ENCODE results near the gene ST8SIA4. TPM values are rescaled to one million over a fixed set of nuclear protein-coding genes. Genes with fewer than 3 reads are reported as not detected.

ST8SIA4 gene
- total RNA-seq, 1 experiment from 2014 or later, result not detected

DNA sequence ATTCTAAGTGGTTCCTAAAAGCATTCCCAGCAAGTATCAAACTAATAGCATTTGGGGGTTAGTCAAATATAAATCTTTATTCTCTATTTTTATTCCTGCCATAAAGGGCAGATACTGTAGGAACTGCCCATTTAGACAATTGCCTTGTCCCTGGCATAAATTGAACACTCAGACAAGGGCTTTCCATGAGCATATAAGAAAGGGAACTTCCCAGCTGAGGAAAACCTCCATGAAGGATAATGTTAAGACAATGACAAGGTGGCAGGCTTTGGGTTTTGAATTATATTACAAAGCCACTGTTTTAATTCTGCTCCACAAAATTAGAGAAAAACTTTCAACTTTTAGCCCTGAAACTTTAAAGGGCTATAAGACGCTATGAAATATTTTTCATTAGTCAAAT lies 81.3 kb downstream of the ST8SIA4 start:
- H4K91ac ChIP-seq (ENCODE audit: insufficient read length, low read depth, low read length), result no peak overlapping the region
- no peak overlapping the region for H3K27ac Mint-ChIP-seq
- H3K4me1 ChIP-seq (ENCODE audit: insufficient read depth, low read length), result no peaks in the 10 kb centered on the region; the same call in 1 of the 2 replicates
- no peaks in the 10 kb centered on the region for H3K27me3 Mint-ChIP-seq (ENCODE audit: low read depth)
- H4K20me1 ChIP-seq (ENCODE audit: control insufficient read depth, insufficient read depth, insufficient read length), result no peaks in the 10 kb centered on the region
- H3K27me3 ChIP-seq (ENCODE audit: insufficient read depth, low read length), result no peaks in the 10 kb centered on the region
- no peak overlapping the region for H3K18ac ChIP-seq (ENCODE audit: insufficient read length, low read depth, low read length)
- H2BK120ac ChIP-seq (ENCODE audit: low read depth, low read length, poor library complexity, severe bottlenecking), result no peak overlapping the region
- no peak overlapping the region for H4K5ac ChIP-seq (ENCODE audit: insufficient read length, low read depth, low read length)
- WGBS (ENCODE audit: extremely low coverage, insufficient read length, low lambda C conversion rate), result no CpG with 5 or more reads among the region's 1 CpG
- H3K9me3 ChIP-seq (ENCODE audit: control insufficient read depth, low read depth, low read length), result no peaks in the 10 kb centered on the region
- H2AFZ ChIP-seq (ENCODE audit: low read length), result no peak overlapping the region
- H2AK5ac ChIP-seq (ENCODE audit: insufficient read length, low read length), result no peak overlapping the region
- no peak overlapping the region for H3K27ac ChIP-seq (ENCODE audit: insufficient read length, low read depth, low read length)
- H4K8ac ChIP-seq (replicated peaks; ENCODE audit: insufficient read length, low read depth, low read length), result no peak overlapping the region
- no peak overlapping the region for H2BK15ac ChIP-seq (ENCODE audit: low read depth, low read length)
- H3K56ac ChIP-seq (ENCODE audit: insufficient read length, low read depth, low read length), result no peak overlapping the region
- H2BK5ac ChIP-seq (ENCODE audit: insufficient read length, low read length), result no peak overlapping the region
- no peak overlapping the region for H3K4ac ChIP-seq (ENCODE audit: low read depth, low read length)
- H3K4me2 ChIP-seq (ENCODE audit: insufficient read depth, insufficient read length, low read length), result no peak overlapping the region
- no peak overlapping the region for H3K14ac ChIP-seq (ENCODE audit: insufficient read depth, low read length)
- no peak overlapping the region for H3T11ph ChIP-seq (ENCODE audit: low read length)
- no peaks in the 10 kb centered on the region; a peak in 1 of 7 replicates for H3K36me3 Mint-ChIP-seq (ENCODE audit: insufficient read depth in 1 of 3, low read depth in 3 of 3)
- H3K23ac ChIP-seq (ENCODE audit: insufficient read length, low read depth, low read length), result no peak overlapping the region
- no peaks in the 10 kb centered on the region for H3K79me1 ChIP-seq (ENCODE audit: insufficient read depth, low read depth, low read length, poor library complexity, severe bottlenecking)
- H3K79me2 ChIP-seq (ENCODE audit: insufficient read depth, low read length), result no peaks in the 10 kb centered on the region
- H3K9me3 Mint-ChIP-seq, result no peaks in the 10 kb centered on the region
- DNase-seq, result no peak
- no peak overlapping the region for H2BK20ac ChIP-seq (ENCODE audit: low read depth, low read length, poor library complexity, severe bottlenecking)
- no peak overlapping the region for H3K9ac ChIP-seq (ENCODE audit: extremely low read depth, insufficient read length, low read length)
- H3K4me1 Mint-ChIP-seq, result peaks cover 12 to 16% of the 10 kb centered on the region in 2 experiments
- no peaks in the 10 kb centered on the region for H3K23me2 ChIP-seq (ENCODE audit: insufficient read length, low read depth, low read length, poor library complexity, severe bottlenecking)
- H3K4me3 Mint-ChIP-seq, result no peak overlapping the region
- TF ChIP-seq, protein P1, sequence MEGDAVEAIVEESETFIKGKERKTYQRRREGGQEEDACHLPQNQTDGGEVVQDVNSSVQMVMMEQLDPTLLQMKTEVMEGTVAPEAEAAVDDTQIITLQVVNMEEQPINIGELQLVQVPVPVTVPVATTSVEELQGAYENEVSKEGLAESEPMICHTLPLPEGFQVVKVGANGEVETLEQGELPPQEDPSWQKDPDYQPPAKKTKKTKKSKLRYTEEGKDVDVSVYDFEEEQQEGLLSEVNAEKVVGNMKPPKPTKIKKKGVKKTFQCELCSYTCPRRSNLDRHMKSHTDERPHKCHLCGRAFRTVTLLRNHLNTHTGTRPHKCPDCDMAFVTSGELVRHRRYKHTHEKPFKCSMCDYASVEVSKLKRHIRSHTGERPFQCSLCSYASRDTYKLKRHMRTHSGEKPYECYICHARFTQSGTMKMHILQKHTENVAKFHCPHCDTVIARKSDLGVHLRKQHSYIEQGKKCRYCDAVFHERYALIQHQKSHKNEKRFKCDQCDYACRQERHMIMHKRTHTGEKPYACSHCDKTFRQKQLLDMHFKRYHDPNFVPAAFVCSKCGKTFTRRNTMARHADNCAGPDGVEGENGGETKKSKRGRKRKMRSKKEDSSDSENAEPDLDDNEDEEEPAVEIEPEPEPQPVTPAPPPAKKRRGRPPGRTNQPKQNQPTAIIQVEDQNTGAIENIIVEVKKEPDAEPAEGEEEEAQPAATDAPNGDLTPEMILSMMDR (conservative IDR thresholded peaks at IDR 0.05), result no peak
- H2BK12ac ChIP-seq (ENCODE audit: insufficient read length, low read depth, low read length), result no peak overlapping the region
